Smooth muscle cell of the brain vasculature (primary cell): ENCODE results near the gene WARS2.
"Not testable (repeated sequence)": the region's sequence is repeated elsewhere in the genome, so short reads cannot be mapped to it uniquely, and the experiment has no call there.

Experiments used
- DNase-seq: peaks from one replicate; pipeline ENCODE4 v3.0.0-alpha.2; 2012; ENCODE audit warnings: low read depth, low spot score

The WARS2 gene

DNA sequence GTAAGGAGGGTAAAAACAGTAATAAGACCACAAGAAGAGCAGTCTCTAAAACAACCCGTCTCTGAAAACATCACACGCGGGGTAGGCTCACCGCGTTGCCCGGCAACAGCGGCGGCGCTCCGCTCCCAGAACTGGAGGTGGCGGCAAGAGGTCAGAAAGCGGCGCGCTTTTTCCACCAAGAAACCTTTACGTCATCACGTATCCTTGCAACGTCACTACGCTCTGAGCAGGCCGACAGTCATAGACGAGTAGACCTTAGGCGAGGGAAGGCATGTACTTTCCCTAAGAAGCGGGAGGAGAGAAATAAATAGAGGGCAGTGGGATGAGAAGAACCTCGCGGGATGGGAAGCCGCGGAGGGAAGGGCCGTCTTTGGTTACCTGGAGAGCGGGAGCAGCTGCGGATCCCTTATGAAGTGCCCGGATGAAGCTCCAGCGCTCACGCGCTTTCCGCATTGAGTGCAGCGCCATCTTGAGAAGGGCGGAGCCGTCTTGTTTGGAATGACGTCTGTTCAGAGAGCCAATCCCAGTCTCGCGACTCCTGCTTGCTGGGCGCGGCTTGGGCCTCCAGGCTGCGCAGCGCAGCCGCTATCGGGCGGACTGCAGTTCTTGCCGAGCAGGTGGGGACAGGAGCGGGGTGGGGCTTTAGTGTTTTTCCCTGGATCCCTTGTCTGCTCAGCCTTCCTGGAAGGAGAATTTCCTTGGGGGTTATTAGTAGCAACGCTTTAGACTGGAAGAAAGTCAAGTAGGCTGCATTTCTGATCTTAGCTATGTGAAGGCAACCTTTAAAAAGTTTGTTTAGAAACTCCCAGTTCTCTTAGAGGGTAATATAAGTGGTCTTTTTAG is at the start of gene WARS2:
Gene WARS2 (minus strand): TSS at position 477 of the 843 bp plus-strand sequence. CDS start 9 bp downstream, at position 468.
- DNase-seq: peak; percentile 95

DNA sequence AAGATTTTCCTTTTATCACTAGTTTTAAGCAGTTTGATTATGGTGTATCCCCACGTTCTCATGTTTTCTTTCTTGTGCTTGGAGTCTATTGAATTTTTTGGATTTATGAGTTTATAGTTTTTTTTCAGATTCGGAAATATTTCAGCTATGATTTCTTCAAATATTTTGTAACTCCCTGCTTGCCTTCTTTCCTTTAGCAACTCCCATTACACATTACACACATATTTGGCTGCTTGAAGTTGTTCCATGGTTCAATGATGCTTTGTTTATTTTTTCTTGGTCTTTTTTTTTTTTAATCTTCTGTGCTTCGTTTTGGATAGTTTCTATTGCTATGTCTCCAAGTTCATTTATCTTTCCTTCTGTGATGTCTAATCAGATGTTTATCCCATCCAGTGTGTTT is 48.5 kb upstream of the WARS2 start:
- DNase-seq: no peak

- no peak for DNase-seq
Measured at GRCh38 chr1:119187416-119187815, 47.0 kb upstream of the WARS2 start.

GRCh38 chr1:119186471-119186870 is 46.0 kb upstream of the WARS2 start:
- no peak for DNase-seq

DNA sequence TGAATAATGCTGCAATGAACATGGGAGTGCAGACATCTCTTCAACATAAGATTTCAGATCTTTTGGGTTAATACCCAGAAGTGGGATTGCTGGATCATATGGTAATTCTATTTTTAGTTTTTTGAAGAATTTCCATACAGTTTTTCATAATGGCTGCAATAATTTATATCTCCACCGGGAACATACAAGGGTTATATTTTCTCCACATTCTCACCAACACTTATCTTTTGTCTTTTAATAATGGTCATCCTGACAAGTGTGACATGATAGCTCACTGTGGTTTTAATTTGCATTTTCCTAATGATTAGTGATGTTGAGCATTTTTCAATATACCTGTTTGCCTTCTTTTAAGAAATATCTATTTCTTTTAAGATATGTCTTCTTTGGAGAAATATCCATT is 44.5 kb upstream of the WARS2 start:
- no peak for DNase-seq

DNA sequence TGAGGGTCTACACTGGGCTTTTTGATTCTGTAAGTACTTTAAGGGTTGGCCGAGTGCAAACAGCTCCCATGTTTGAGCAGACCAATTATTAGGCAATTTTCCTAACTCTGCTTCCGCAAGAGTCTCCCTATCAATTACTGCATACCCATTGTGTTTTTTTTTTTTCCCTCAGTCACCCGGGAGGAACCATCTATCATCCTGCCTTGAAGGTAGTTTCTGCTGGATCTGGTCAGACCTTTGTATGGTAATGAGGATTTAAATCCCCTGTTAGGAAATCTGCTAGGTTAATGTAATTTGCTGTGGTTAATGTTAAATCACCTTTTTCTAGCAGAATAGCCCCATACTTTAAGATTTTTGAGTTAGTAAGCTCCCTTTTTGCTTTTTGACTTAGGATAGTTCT is 40.8 kb upstream of the WARS2 start:
- no peak for DNase-seq

- DNase-seq: no peak
Measured at GRCh38 chr1:119179051-119179450, 38.6 kb upstream of the WARS2 start.

DNA sequence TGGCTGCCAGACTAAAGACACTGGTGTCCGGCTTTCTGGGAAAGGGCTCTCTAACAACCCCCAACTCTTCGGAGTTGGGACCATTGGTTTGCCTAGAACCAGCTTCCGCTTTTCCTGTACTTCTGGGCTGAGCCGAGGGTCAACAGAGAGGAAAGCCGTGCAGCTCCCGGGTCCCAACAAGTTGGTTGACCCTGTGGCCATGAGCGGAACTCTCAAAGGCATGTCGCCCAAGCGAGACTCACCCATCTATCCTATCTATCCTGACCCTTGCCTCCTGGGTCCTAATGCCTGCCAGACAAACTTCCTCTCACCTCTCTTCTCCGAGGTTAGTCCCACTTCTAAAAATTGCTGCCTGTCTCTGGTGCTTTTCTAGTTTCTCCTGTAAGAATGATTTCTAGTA is 32.5 kb upstream of the WARS2 start:
- DNase-seq: not testable (repeated sequence)

GRCh38 chr1:119171381-119172010 is 31.0 kb upstream of the WARS2 start:
- not testable (repeated sequence) for DNase-seq

DNA sequence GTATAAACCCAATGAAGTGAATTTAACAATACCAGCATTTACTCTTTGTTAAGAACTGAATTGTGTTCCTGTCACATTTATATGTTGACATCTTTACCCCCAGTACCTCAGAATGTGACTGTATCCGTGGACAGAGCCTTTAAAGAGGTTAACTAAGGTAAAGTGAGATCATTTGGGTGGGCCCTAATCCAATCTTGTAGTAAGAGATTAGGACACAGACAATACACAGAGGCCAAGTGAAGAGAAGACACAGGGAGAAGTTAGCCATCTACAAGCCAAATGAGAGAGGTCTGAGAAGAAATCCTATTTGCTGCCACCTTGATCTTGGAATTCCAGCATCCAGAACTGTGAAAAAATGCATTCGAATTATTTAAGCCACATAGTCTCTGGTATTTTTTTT is 22.9 kb upstream of the WARS2 start:
- DNase-seq: no peak

DNA sequence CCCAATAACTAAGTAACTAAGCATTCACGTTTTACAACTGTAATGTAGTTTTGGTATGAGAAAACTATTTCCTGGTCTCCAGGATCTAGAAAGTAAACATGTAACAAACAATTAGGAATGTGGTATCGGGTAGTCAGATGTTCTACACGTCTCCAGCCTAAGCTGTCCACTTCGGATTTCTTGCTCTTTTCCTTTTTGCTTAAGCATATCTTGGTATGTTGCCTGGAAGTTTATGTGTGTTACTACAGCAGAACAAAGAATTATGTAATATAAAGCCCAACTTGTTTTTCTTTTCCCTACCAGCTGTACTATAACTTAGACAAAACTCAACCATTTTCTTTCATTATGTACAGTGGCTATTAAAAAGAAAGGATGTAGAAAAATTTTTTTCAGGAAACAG is 20.4 kb upstream of the WARS2 start:
- no peak for DNase-seq

- DNase-seq: no peak
Measured at GRCh38 chr1:119160409-119160808, 20.0 kb upstream of the WARS2 start.

DNA sequence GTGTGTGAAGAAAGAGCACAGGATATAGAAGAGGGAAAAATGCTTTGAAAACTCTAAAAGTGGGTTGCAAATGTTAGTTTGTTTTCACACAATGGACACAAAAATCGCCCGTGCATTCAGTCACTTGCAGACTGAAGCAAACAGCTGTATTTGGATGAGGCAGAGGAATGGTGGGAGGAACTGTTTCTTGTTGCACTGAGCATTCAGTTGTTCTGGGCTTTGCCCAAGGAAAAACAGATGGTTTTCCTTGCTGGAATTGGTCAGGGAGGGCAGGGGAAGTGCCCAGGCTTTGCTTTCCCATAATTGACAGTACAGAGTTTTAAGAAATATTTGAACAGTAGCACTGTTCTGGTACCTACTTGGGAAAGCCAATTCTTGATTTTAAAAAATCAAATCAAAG is 19.5 kb upstream of the WARS2 start:
- DNase-seq: no peak

- DNase-seq: no peak
Measured at GRCh38 chr1:119159111-119159510, 18.7 kb upstream of the WARS2 start.

DNA sequence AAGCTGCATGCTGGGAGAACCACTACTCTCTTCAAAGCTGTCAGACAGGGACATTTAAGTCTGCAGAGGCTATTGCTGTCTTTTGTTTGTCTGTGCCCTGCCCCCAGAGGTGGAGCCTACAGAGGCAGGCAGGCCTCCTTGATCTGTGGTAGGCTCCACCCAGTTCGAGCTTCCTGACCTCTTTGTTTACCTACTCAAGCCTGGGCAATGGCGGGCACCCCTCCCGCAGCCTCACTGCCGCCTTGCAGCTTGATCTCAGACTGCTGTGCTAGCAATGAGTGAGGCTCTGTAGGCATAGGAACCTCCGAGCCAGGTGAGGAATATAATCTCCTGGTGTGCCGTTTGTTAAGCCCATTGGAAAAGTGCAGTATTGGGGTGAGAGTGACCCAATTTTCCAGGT is 16.3 kb upstream of the WARS2 start:
- DNase-seq: not testable (repeated sequence)

DNA sequence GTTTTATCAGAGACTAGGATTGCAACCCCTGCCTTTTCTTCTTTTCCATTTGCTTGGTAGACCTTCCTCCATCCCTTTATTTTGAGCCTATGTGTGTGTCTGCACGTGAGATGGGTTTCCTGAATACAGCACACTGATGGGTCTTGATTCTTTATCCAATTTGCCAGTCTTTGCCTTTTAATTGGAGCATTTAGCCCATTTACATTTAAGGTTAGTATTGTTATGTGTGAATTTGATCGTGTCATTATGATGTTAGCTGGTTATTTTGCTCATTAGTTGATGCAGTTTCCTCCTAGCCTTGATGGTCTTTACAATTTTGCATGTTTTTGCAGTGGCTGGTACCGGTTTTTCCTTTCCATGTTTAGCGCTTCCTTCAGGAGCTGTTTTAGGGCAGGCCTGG is 14.6 kb upstream of the WARS2 start:
- DNase-seq: not testable (repeated sequence)

- DNase-seq: no peak
Measured at GRCh38 chr1:119150150-119150549, 9.7 kb upstream of the WARS2 start.

- DNase-seq: no peak
Measured at GRCh38 chr1:119147661-119148090, 7.2 kb upstream of the WARS2 start.

DNA sequence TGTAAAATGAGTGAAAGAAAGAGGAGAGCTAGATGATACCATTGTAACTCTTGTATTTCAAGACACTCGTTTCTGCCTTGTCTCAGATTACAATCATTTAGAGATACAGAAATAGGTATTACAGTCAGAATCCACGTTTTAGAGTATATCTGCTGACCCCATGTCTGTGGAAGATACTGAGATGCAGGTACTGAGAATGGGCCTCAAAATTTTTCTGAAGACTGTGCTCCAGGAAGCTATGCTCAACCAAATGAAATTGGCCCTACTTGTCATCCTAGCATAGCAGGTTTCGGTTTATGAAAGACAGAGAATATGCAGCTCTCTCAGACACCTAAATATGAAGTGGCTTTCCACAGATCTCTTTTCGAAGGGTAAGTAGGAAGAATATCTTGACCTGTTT is 6.0 kb upstream of the WARS2 start:
- no peak for DNase-seq

- DNase-seq: no peak
Measured at GRCh38 chr1:119144813-119145212, 4.4 kb upstream of the WARS2 start.

GRCh38 chr1:119143706-119144105 is 3.3 kb upstream of the WARS2 start:
- no peak for DNase-seq

DNA sequence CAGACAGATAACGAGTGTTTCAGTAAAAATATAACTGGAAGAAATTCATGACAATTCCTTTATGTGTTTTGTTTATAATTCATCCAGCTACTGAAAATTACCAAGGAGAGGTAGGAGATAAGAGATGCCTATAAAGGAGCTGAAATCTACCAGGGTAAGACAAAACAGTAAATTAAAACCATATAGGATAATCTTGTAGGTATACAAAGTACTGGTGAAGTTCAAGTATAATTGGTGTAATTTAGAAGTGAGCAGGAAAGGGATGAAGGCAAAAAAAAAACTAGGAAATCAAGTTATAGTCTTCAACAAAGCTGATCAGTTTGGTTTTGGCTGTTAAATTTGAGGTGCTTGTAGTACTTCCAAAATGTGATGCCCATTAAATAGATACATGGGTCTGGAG is 1.2 kb upstream of the WARS2 start:
- no peak for DNase-seq

- no peak for DNase-seq
Measured at GRCh38 chr1:119141020-119141424, 569 bp upstream of the WARS2 start.
